ENCODE measurements around the gene NR2F1.

NR2F1 gene

GRCh38 chr5:93577854-93578812 lies 4.9 kb upstream of the NR2F1 start:
- DNase-seq: no peak

- DNase-seq: no peak
These were observed 4.0 kb upstream of the NR2F1 start for GRCh38 chr5:93578813-93579691.

- peak; percentile 14 for DNase-seq
These were observed 3.3 kb upstream of the NR2F1 start for GRCh38 chr5:93579692-93580062.

GRCh38 chr5:93580063-93580926 lies 2.7 kb upstream of the NR2F1 start:
- no peak for DNase-seq

- DNase-seq: no peak
These were observed 2.0 kb upstream of the NR2F1 start, which contains the start of gene NR2F1-AS1 for GRCh38 chr5:93580927-93581445. TSS of gene NR2F1-AS1 (minus strand) at chr5:93581219.

- no peak for DNase-seq
These were observed 907 bp upstream of the NR2F1 start for GRCh38 chr5:93582167-93582462.

GRCh38 chr5:93583439-93583767 lies 381 bp downstream of the NR2F1 start:
- no peak for DNase-seq

- DNase-seq: peak; percentile 61
These were observed 960 bp downstream of the NR2F1 start for GRCh38 chr5:93583768-93584595.

- DNase-seq: peak; percentile 1
These were observed 1.6 kb downstream of the NR2F1 start for GRCh38 chr5:93584596-93585040.

- peak; percentile 15 for DNase-seq
These were observed 2.2 kb downstream of the NR2F1 start for GRCh38 chr5:93585041-93585766.

- DNase-seq: no peak
These were observed 2.9 kb downstream of the NR2F1 start for GRCh38 chr5:93585767-93586385.

GRCh38 chr5:93586736-93587596 lies 3.9 kb downstream of the NR2F1 start:
- DNase-seq: no peak

- no peak for DNase-seq
These were observed 4.8 kb downstream of the NR2F1 start for GRCh38 chr5:93587597-93588351.

- DNase-seq: no peak
These were observed 5.5 kb downstream of the NR2F1 start for GRCh38 chr5:93588352-93589151.

- DNase-seq: no peak
These were observed 6.3 kb downstream of the NR2F1 start for GRCh38 chr5:93589152-93589828.

- DNase-seq: no peak
These were observed 6.8 kb downstream of the NR2F1 start for GRCh38 chr5:93589829-93590215.

GRCh38 chr5:93590493-93590892 lies 7.5 kb downstream of the NR2F1 start:
- DNase-seq: no peak

Data from NCI-H2029 (cell line).